ENCODE results near the gene TTC22. TPM values are rescaled to one million over a fixed set of nuclear protein-coding genes. Genes with fewer than 3 reads are reported as not detected.

TTC22 gene
- total RNA-seq, 2 donors from 2014 or later: 12.2 to 15.6 TPM

DNA sequence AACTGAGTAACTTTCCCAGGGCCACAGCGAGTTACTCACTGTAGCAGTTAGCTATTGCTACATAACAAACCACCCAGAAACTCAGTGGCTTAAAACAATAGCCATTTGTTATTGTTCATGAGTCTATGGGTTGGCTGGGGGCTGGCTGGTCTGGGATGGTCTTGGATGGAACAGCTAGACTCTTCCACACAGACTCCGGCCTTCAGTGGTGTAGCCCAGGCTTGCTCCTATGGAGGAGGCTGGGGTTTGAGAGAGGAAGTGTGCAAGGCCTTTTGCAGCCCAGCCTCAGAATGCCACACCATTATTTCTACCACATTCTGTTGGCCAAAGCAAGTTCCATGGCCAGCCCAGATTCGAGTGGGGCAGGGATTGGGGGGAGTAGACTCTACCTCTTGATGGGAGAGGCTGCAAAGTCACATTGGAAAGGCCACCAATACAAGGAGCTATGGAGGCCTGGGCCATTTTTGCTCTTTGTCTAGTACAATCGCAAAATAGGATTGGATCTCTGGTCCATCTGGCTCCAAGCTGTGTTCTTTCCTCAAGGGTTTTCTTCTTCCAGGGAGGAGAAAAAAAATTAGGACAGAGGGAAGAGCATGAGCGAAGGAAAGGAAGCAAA lies 37.5 kb upstream of the TTC22 start:
- Histone ChIP-seq H3K4me3 (no peak overlapping the region), H3K27me3 (no peaks in the 10 kb centered on the region), H3K9me3 (no peaks in the 10 kb centered on the region), H3K36me3 (replicated peaks in 1 of 2; ENCODE audit: insufficient read depth in 1 of 2, low read depth in 2 of 2) (no peaks in the 10 kb centered on the region), H3K27ac (no peak overlapping the region), H3K4me1 (no peaks in the 10 kb centered on the region)
- intact Hi-C loops (cut with DNase I): no loop called here
- DNase-seq (no peak), ATAC-seq (no peak)
- TF ChIP-seq, protein P1, sequence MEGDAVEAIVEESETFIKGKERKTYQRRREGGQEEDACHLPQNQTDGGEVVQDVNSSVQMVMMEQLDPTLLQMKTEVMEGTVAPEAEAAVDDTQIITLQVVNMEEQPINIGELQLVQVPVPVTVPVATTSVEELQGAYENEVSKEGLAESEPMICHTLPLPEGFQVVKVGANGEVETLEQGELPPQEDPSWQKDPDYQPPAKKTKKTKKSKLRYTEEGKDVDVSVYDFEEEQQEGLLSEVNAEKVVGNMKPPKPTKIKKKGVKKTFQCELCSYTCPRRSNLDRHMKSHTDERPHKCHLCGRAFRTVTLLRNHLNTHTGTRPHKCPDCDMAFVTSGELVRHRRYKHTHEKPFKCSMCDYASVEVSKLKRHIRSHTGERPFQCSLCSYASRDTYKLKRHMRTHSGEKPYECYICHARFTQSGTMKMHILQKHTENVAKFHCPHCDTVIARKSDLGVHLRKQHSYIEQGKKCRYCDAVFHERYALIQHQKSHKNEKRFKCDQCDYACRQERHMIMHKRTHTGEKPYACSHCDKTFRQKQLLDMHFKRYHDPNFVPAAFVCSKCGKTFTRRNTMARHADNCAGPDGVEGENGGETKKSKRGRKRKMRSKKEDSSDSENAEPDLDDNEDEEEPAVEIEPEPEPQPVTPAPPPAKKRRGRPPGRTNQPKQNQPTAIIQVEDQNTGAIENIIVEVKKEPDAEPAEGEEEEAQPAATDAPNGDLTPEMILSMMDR (IDR thresholded peaks at IDR 0.05): no peak
- 80 to 89% methylated on average over 5 of the region's 5 CpGs for WGBS, 2 donors

DNA sequence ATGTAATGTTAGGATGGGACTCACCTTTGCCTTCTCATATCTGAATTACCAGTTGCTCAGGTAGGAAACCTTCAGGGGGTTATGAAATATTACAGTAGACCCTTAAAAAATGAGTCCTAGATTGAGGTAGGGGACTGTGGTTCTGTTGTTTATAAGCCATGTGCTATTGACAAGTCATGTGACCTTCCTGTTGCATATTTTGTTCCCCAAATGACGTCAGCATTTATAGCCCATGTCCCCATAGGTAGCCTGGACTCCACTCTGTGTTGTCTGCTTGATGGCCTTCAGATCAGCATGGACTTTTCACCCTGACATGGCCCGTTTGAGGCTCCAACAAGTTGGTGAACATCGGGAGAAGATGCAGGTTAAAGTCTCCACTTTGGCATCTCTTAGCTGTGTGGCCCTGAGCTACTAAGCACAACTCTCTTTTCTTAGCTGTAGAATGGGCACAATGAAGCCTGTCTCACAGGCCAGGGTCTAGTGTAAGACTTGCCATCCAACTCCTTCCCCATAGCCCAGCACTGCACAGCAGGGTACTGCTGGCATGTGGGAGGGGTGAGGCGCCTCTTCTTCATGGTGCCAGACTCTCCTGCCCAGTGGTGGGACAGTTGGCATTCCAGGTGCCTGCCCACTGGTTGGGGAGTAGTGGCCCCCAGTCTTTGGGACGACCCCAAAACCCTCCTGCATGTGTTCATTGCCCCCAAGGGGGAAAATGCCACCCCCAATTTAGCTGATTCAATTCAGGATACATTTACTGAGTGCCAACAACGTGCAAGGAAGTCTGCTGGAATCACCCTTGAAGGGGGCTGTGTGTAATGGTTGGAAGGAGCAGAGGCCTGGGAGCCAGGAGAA lies 36.1 kb upstream of the TTC22 start:
- Histone ChIP-seq H3K27me3 (no peaks in the 10 kb centered on the region), H3K4me1 (no peaks in the 10 kb centered on the region), H3K9me3 (no peaks in the 10 kb centered on the region), H3K36me3 (replicated peaks in 1 of 2; ENCODE audit: insufficient read depth in 1 of 2, low read depth in 2 of 2) (no peaks in the 10 kb centered on the region), H3K27ac (no peak overlapping the region), H3K4me3 (no peak overlapping the region)
- intact Hi-C loops (cut with DNase I): no loop called here
- no peak for DNase-seq
- no peak for ATAC-seq
- TF ChIP-seq, protein P1 (IDR thresholded peaks at IDR 0.05): no peak
- no peak for TF ChIP-seq POLR2A (IDR thresholded peaks at IDR 0.05)
- WGBS, 2 donors: 73 to 77% methylated on average over 4 to 6 of the region's 6 CpGs

DNA sequence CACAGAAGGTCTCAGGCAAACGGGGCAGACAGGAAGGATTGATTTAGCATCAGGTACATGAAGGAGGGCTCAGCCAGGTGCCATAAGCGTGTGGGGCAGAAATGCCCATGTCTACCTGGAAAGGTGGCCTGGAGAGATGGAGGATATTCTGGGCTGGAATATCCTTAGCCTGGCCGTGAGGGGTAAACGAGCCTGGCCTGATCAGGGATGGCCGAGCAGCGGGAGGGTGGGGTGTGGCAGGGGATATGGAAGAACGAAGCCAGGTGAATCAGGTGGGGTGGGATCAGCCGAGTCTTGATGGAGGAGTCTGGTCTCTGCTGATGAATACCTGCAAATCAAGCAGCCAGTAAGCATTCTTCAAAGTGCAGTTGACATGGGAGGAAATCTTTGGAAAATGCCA lies 35.5 kb upstream of the TTC22 start:
- no peak for DNase-seq
- H3K4me3 ChIP-seq: no peak overlapping the region
- no peaks in the 10 kb centered on the region for H3K27me3 ChIP-seq
- intact Hi-C loops (cut with DNase I): no loop called here
- no peaks in the 10 kb centered on the region for H3K4me1 ChIP-seq
- WGBS, 2 donors: 79 to 82% methylated on average over 8 of the region's 8 CpGs
- ATAC-seq: no peak
- H3K9me3 ChIP-seq: no peaks in the 10 kb centered on the region
- H3K36me3 ChIP-seq (replicated peaks in 1 of 2; ENCODE audit: insufficient read depth in 1 of 2, low read depth in 2 of 2): no peaks in the 10 kb centered on the region
- TF ChIP-seq, protein P1 (IDR thresholded peaks at IDR 0.05): no peak
- H3K27ac ChIP-seq: no peak overlapping the region

DNA sequence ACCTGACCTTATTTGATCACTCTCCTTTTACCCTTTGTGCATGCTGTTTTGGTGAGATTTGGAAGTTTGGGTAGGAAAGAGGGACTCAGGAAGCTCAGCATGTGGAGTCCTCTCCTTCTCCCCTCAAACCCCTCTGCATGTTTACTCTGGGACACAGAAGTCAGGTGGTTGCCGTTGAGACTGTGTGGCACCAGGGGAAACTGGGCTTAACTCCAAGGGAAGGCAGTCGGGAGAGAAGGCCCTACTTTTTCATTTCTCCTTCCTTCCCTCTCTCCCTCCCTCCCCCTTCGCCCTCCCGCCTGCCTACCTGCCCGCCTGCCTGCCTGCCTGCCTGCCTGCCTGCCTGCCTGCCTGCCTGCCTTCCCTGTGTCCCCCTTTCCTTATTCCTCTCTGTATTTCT lies 34.8 kb upstream of the TTC22 start:
- ATAC-seq: no peak
- H3K27me3 ChIP-seq: no peaks in the 10 kb centered on the region
- no peak for DNase-seq
- intact Hi-C loops (cut with DNase I): no loop called here
- no peaks in the 10 kb centered on the region for H3K9me3 ChIP-seq
- no peaks in the 10 kb centered on the region for H3K4me1 ChIP-seq
- no peak overlapping the region for H3K4me3 ChIP-seq
- 30 to 67% methylated on average over 4 to 5 of the region's 5 CpGs for WGBS, 2 donors
- no peak for TF ChIP-seq POLR2A (IDR thresholded peaks at IDR 0.05)
- TF ChIP-seq, protein P1 (IDR thresholded peaks at IDR 0.05): no peak
- H3K27ac ChIP-seq: no peak overlapping the region
- H3K36me3 ChIP-seq (replicated peaks in 1 of 2; ENCODE audit: insufficient read depth in 1 of 2, low read depth in 2 of 2): no peaks in the 10 kb centered on the region
